Amniotic epithelial cell (primary cell): Measurements from ENCODE around the gene PFN4.

ENCODE experiments used
- DNase-seq: peaks from one replicate; pipeline ENCODE4 v3.0.0-alpha.2; 2010; ENCODE audit warnings: low read depth

PFN4 gene, protein sequence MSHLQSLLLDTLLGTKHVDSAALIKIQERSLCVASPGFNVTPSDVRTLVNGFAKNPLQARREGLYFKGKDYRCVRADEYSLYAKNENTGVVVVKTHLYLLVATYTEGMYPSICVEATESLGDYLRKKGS

GRCh38 chr2:24123195-24123921 lies at the start of gene PFN4, which contains the start of gene FAM228B:
TSS of gene PFN4 (minus strand) at chr2:24123334. CDS start at chr2:24122535, 799 bp downstream.
TSS of gene FAM228B (plus strand) at chr2:24123469. CDS start at chr2:24124362, 893 bp downstream.
- DNase-seq = peak; percentile 75

- peak; percentile 16 for DNase-seq
These were observed 45.9 kb upstream of the PFN4 start for GRCh38 chr2:24169023-24169422.

DNA sequence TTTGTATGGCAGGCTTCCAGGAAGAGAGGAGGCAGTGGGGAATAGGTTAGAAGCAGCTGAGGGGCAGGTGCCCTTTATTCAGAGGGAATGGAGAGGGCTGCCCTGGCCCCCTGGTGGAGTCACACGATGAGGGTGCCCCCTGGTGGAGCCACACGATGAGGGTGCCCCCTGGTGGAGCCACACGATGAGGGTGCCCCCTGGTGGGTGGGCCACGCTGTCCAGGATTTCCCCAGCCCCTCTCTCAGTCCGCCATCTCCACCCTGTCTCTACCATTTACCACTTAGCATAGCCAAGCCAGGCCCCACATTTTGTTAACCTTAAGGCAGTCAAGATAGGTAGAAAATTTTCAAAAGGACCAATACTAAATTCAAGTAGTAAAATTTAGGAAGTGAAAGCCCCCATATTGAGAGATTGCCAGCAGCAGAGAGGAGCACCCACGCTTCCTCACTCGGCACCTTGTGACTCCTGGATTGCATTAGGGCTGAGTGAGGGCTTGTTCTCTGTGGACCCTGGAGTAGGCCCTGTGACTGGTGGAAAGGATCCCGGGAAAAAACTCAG lies 41.4 kb upstream of the PFN4 start:
- peak; percentile 4 for DNase-seq

DNA sequence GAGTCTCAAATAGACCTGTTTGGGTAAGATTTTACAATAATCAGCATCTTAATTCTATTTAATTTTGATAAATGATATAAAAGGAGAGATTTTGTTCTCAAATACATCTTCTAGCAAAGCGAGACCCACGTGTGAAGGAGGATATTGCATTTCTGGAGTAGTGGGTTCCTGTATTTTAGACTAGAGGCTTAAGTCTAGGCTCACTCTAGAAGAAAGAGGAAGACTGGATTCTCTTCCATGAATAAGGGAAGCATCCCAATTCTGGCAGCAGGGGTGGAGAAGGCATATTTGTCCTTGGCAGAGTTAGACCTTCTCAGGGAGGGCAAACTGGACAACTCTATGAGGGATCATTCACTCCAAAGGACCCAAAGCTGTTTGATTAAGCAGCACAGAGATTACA lies 40.5 kb upstream of the PFN4 start:
- no peak for DNase-seq

DNA sequence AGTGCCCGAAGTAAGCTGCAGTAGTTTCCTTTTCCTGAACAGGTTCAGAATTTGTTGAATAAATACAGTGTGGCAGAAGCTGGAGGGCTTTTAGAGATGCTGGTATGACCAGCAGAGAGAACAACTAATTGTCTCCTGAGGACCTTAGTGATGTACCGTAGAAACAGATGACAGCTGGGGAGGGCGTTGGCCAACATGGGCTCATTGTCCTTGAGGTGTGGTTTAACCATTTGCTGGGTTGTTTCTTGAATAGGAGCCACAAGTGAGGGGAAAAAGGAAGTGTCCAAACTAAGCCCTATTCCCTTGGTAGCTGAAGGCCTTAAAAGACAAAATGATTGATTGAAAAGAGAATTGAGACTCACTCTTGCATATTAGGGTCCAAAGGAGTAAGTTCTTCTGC lies 40.1 kb upstream of the PFN4 start:
- DNase-seq = no peak

GRCh38 chr2:24162494-24162893 lies 39.4 kb upstream of the PFN4 start:
- DNase-seq = no peak

GRCh38 chr2:24160761-24161160 lies 37.6 kb upstream of the PFN4 start:
- no peak for DNase-seq

GRCh38 chr2:24159708-24160107 lies 36.6 kb upstream of the PFN4 start:
- no peak for DNase-seq

DNA sequence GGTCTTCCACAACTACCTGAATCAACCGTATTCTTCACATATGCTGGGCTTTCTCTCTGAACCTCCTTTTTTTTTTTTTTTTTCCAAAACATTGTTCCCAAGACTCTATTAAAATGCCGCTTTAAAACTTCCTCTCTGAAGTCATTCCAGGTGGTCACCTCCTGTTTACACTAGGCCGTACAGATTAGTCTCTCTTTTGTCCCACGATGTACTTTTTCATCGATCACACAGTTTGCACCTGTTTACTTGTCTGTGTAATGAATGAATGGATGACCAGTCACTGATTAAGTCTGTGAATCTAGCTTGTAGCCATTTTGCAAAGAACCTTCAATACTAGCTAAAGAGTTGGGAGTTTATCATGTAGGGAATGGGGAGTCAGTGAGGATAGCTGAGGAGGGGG lies 35.0 kb upstream of the PFN4 start:
- DNase-seq = no peak

GRCh38 chr2:24153478-24153877 lies 30.3 kb upstream of the PFN4 start:
- DNase-seq = no peak

DNA sequence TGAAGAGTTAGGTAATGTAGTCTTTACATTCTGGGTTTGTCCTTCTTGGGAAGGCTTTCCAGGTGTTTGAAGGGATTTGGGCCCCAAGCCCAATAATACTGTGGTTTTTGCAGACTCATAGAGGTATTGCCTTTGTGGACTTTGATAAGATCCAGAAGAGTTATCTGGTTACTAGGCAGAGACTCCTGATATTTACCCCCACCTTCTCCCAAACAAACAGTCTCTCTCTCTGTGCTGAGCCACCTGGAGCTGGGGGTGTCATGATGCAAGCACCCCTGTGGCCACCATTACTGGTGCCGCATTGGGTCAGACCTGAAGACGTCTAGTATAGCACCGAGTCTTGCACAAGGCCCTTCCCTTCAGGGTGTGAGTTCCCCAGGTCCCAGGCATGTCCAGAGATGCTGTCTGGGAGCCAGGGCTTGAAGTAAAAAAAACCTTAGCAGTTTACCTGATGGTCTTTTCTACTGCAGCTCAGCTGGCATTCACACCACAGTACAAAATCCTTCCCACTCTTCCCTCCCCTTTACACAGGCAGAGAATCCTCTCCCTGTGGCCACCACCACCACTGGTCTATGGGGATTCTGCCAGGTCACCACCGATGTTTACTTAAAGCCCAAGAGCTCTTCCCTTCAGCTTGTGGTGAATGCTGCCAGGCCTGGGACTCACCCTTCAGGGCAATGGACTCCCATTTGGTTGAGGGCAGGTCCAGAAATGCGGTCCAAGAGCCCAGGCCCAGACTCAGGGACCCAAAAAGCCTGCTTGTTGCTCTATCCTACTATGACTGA lies 29.5 kb upstream of the PFN4 start:
- DNase-seq = no peak

GRCh38 chr2:24147364-24147763 lies 24.2 kb upstream of the PFN4 start:
- no peak for DNase-seq

DNA sequence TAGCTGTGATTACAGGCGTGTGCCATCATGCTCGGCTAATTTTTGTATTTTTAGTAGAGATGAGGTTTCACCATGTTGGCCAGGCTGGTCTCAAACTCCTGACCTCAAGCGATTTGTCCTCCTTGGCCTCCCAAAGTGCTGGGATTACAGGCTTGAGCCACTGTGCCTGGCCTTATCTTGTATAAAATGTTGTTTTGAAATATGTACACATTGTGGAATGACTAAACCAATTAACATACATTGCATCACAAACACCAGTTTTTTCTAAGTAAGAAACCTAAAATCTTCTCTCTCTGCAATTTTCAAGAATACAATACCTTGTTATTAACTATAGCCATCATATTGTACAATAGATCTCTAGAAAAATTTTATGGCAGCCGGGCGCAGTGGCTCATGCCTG lies 17.2 kb upstream of the PFN4 start:
- DNase-seq = peak; percentile 79

GRCh38 chr2:24132543-24132942 lies 9.4 kb upstream of the PFN4 start:
- DNase-seq = no peak

- no peak for DNase-seq
These were observed 2.8 kb upstream of the PFN4 start for GRCh38 chr2:24125956-24126355.

GRCh38 chr2:24123922-24124580 lies 917 bp upstream of the PFN4 start:
- peak; percentile 32 for DNase-seq

DNA sequence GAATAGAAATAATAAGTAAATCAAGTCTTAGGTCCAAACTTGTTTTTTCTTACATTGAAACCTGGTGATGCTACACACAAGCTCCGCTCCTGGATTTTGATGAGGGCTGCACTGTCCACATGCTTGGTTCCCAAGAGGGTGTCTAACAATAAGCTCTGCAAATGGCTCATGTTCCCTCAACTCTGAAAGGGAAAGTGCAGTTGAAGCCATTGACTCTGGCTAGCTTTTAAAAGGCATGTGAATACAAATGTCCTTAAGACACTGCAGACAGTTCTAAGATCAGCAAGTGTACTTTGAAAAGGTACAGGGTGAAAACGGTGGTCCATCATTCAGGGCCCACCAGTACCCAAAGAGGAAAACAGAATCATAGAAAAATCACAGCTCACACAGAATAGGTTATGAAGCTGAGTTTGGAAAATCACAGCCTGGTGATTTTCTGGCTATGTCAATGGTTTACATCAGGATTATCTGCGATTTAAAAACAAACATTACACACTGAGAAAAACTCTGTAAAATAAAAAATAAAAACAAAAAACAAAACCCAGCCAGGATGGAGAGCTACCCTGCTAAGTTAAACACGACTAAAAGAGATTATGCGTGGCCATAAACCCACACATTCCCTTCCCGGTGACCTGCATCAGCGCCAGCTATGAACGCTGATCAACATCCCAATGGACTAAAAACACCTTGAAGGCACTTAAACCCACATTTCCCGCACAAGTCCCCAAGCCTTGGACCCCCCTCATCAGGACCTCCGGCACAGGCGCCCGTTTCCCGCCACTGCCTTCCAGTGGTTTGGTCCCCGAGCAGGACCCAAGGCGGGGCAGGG lies 554 bp downstream of the PFN4 start:
- no peak for DNase-seq

DNA sequence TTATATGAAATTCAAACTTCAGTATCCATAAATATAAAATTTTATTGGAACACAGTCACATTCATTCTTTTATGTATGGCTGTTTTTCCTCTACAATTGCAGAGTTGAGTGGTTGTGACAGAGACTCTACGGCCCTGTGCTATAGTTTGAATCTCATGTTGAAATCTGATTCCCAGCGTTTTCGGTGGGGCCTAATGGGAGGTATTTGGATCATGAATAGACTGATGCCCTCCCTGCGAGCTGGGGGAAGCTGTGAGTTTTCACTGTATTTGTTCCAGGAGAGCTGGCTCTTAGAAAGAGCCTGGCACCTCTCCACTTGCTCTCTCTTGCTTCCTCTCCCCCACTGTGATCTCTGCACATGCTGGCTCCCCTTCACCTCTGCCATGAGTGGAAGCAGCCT lies 1.7 kb downstream of the PFN4 start:
- no peak for DNase-seq

DNA sequence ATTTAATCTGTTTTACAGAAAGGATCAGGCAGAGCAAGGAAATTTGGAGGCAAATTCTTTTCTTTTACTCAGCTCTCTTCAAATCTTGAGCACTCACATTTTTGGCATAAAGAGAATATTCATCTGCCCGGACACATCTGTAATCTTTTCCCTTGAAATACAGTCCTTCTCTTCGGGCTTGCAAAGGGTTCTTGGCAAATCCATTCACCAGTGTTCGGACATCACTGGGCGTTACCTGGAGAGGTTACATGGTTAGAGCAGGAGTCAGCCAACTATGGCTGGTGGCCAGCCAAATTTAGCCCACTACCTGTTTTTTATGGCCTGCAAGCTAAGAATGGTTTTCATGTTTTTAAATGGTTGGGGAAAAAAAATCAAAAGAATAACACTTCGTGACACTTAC lies 2.1 kb downstream of the PFN4 start:
- DNase-seq = no peak

GRCh38 chr2:24117902-24118301 lies 5.2 kb downstream of the PFN4 start:
- no peak for DNase-seq

- peak; percentile 83 for DNase-seq
These were observed 8.1 kb downstream of the PFN4 start for GRCh38 chr2:24115057-24115456.
